ENCODE measurements around the gene CEACAM1.
"Not testable (repeated sequence)": the region's sequence is repeated elsewhere in the genome, so short reads cannot be mapped to it uniquely, and the experiment has no call there.

The CEACAM1 gene

GRCh38 chr19:42485036-42485435 lies 43.2 kb downstream of the CEACAM1 start:
- H3K27me3 ChIP-seq (ENCODE audit: control insufficient read depth, insufficient read depth, low read length); H3K36me3 ChIP-seq (ENCODE audit: insufficient read depth, low read length); H3K9me3 ChIP-seq (replicated peaks; ENCODE audit: low read length); H3K4me3 ChIP-seq (ENCODE audit: low read length); H3K4me1 ChIP-seq (ENCODE audit: control insufficient read depth, insufficient read depth, low read length); H3K9ac ChIP-seq (ENCODE audit: low read depth, low read length); H3K4me2 ChIP-seq (ENCODE audit: low read length): not testable (repeated sequence)

DNA sequence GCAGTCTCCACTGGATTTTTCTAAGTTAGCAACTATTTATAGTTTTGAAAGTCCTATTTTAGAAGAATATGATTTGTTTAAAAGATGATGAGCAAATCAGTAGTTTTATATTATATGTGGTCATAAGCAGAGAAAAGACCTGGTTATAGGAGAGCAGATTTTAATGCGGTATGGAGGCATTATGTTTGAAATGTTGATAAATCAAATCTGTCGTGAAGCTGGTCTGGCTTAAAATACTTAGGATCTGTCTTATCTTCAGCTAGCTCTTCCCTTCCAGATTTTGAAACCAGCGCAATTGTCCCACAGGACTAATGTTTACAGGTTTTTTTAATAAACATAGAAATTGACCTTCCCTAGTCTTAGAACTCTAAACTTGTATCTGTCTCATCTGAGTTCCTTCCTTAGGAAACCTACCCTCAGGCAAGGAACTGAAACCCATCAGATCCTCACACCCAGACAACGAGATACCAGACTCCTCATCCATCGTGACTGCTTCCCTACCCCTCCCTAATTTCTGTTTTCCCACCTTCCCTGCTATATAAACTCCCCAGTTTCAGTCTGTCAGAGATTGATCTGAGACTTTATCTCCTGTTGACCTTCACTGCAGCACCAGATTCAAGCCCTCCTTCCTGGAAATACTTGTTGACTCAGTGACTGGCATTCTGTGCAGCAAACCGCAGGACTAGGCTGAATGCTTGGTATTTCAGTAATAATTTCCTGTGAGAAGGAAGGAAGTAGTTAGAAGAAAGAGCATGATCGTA lies 47.8 kb downstream of the CEACAM1 start:
- H3K4me2 ChIP-seq (ENCODE audit: low read length): no peak overlapping the region
- no peaks in the 10 kb centered on the region for H3K9me3 ChIP-seq (replicated peaks; ENCODE audit: low read length)
- no peak overlapping the region for H3K4me3 ChIP-seq (ENCODE audit: low read length)
- H3K36me3 ChIP-seq (ENCODE audit: insufficient read depth, low read length): no peaks in the 10 kb centered on the region
- H3K27me3 ChIP-seq (ENCODE audit: control insufficient read depth, insufficient read depth, low read length): peaks cover 11% of the 10 kb centered on the region
- H3K9ac ChIP-seq (ENCODE audit: low read depth, low read length): no peak overlapping the region
- H3K4me1 ChIP-seq (ENCODE audit: control insufficient read depth, insufficient read depth, low read length): no peaks in the 10 kb centered on the region

DNA sequence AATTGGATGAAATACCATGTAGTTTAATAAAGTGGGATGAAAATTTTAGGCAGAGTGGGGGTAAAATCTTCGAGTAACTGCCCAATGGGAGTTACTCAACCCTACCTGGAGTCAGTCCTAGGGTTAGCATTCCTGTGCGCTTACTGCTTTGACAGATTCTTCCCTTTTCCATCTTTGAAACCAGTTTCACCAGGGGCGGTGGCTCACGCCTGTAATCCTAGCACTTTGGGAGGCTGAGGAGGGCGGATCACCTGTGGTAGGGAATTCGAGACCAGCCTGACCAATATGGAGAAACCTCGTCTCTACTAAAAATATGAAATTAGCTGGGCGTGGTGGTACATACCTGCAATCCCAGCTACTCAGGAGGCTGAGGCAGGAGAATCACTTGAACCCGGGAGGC lies 48.5 kb downstream of the CEACAM1 start:
- peaks cover 16% of the 10 kb centered on the region for H3K27me3 ChIP-seq (ENCODE audit: control insufficient read depth, insufficient read depth, low read length)
- H3K9ac ChIP-seq (ENCODE audit: low read depth, low read length): no peak overlapping the region
- no peaks in the 10 kb centered on the region for H3K36me3 ChIP-seq (ENCODE audit: insufficient read depth, low read length)
- H3K4me3 ChIP-seq (ENCODE audit: low read length): no peak overlapping the region
- H3K9me3 ChIP-seq (replicated peaks; ENCODE audit: low read length): no peaks in the 10 kb centered on the region
- no peak overlapping the region for H3K4me2 ChIP-seq (ENCODE audit: low read length)
- no peaks in the 10 kb centered on the region for H3K4me1 ChIP-seq (ENCODE audit: control insufficient read depth, insufficient read depth, low read length)

- H3K4me1 ChIP-seq (ENCODE audit: control insufficient read depth, insufficient read depth, low read length): no peaks in the 10 kb centered on the region
Observed at GRCh38 chr19:42478765-42479311, 49.4 kb downstream of the CEACAM1 start.

DNA sequence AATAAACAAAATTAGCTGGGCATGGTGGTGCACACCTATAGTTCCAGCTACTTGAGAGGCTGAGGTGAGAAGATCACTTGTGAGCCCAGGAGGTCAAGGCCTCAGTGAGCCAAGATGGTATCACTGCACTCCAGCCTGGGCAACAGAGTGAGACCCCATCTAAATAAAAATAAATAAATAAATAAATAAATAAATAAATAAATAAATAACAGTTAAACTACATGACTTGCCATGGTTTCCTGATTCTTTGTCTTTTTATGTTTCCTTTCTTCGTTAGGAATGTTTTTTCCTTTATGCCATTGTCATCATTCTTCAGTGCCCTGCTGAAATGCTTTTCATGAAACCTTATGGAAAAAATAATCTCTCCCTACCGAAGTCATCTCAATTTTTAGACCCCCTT lies 50.3 kb downstream of the CEACAM1 start:
- H3K4me1 ChIP-seq (ENCODE audit: control insufficient read depth, insufficient read depth, low read length): no peaks in the 10 kb centered on the region
- no peak overlapping the region for H3K9ac ChIP-seq (ENCODE audit: low read depth, low read length)
- peaks cover 27% of the 10 kb centered on the region for H3K27me3 ChIP-seq (ENCODE audit: control insufficient read depth, insufficient read depth, low read length)
- no peaks in the 10 kb centered on the region for H3K36me3 ChIP-seq (ENCODE audit: insufficient read depth, low read length)
- no peaks in the 10 kb centered on the region for H3K9me3 ChIP-seq (replicated peaks; ENCODE audit: low read length)
- no peak overlapping the region for H3K4me3 ChIP-seq (ENCODE audit: low read length)
- no peak overlapping the region for H3K4me2 ChIP-seq (ENCODE audit: low read length)

More at GRCh38 chr19:42478765-42479311, 49.4 kb downstream of the CEACAM1 start:
- Histone ChIP-seq H3K9me3 (replicated peaks; ENCODE audit: low read length) (no peaks in the 10 kb centered on the region), H3K9ac (ENCODE audit: low read depth, low read length) (no peak overlapping the region), H3K4me3 (ENCODE audit: low read length) (no peak overlapping the region), H3K4me2 (ENCODE audit: low read length) (no peak overlapping the region), H3K36me3 (ENCODE audit: insufficient read depth, low read length) (no peaks in the 10 kb centered on the region), H3K27me3 (ENCODE audit: control insufficient read depth, insufficient read depth, low read length) (peaks cover 23% of the 10 kb centered on the region)

- Histone ChIP-seq H3K9me3 (replicated peaks; ENCODE audit: low read length) (no peaks in the 10 kb centered on the region), H3K4me3 (ENCODE audit: low read length) (no peak overlapping the region), H3K4me2 (ENCODE audit: low read length) (no peak overlapping the region), H3K27me3 (ENCODE audit: control insufficient read depth, insufficient read depth, low read length) (peaks cover 33% of the 10 kb centered on the region), H3K36me3 (ENCODE audit: insufficient read depth, low read length) (no peaks in the 10 kb centered on the region), H3K9ac (ENCODE audit: low read depth, low read length) (no peak overlapping the region), H3K4me1 (ENCODE audit: control insufficient read depth, insufficient read depth, low read length) (peaks cover 1% of the 10 kb centered on the region)
Observed at GRCh38 chr19:42477117-42477516, 51.2 kb downstream of the CEACAM1 start.

DNA sequence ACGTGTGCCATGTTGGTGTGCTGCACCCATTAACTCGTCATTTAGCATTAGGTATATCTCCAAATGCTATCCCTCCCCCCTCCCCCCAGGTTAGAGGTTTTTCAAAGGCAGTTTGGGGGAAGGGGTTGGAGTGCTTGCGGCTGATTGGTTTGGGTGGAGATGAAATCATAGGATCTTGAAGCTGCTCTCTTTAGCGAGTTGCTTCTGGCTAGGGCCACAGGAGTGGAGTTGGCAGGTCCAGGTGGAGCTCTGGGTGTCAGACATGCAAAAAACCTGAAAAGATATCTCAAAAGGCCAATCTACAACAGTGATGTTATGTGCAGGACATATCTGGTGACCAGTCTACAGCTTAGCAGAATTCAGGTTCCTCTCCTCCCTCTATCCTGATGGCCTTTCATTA lies 52.9 kb downstream of the CEACAM1 start:
- no peaks in the 10 kb centered on the region for H3K9me3 ChIP-seq (replicated peaks; ENCODE audit: low read length)
- no peak overlapping the region for H3K4me3 ChIP-seq (ENCODE audit: low read length)
- H3K36me3 ChIP-seq (ENCODE audit: insufficient read depth, low read length): no peaks in the 10 kb centered on the region
- H3K9ac ChIP-seq (ENCODE audit: low read depth, low read length): no peak overlapping the region
- peaks cover 7% of the 10 kb centered on the region for H3K4me1 ChIP-seq (ENCODE audit: control insufficient read depth, insufficient read depth, low read length)
- peaks cover 34% of the 10 kb centered on the region for H3K27me3 ChIP-seq (ENCODE audit: control insufficient read depth, insufficient read depth, low read length)
- H3K4me2 ChIP-seq (ENCODE audit: low read length): no peak overlapping the region

- Histone ChIP-seq H3K4me2 (ENCODE audit: low read length) (no peak overlapping the region), H3K4me1 (ENCODE audit: control insufficient read depth, insufficient read depth, low read length) (peaks cover 7% of the 10 kb centered on the region), H3K9me3 (replicated peaks; ENCODE audit: low read length) (no peaks in the 10 kb centered on the region), H3K27me3 (ENCODE audit: control insufficient read depth, insufficient read depth, low read length) (peaks cover 34% of the 10 kb centered on the region), H3K4me3 (ENCODE audit: low read length) (no peak overlapping the region), H3K9ac (ENCODE audit: low read depth, low read length) (no peak overlapping the region), H3K36me3 (ENCODE audit: insufficient read depth, low read length) (no peaks in the 10 kb centered on the region)
Observed at GRCh38 chr19:42474743-42475142, 53.5 kb downstream of the CEACAM1 start.

DNA sequence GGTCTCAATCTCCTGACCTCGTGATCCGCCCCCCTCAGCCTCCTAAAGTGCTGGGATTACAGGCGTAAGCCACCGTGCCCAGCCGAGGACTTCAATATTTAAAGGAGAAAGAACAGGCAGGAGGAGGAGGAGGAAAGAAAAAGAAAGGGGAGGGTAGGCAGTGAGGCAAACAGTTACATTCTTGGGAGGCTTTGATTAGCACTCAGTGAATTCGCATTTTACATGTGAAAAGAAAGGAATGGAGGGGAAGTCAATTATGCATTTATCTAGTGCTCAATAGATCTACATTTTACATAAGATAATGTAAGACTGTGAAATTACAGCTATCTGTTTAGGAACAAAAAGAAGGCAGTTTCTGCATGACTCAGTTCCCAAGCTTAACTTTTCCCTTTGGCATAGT lies 54.6 kb downstream of the CEACAM1 start:
- Histone ChIP-seq H3K9me3 (replicated peaks; ENCODE audit: low read length) (no peaks in the 10 kb centered on the region), H3K4me2 (ENCODE audit: low read length) (no peak overlapping the region), H3K27me3 (ENCODE audit: control insufficient read depth, insufficient read depth, low read length) (peaks cover 34% of the 10 kb centered on the region), H3K9ac (ENCODE audit: low read depth, low read length) (no peak overlapping the region), H3K36me3 (ENCODE audit: insufficient read depth, low read length) (no peaks in the 10 kb centered on the region), H3K4me1 (ENCODE audit: control insufficient read depth, insufficient read depth, low read length) (peaks cover 7% of the 10 kb centered on the region), H3K4me3 (ENCODE audit: low read length) (no peak overlapping the region)

DNA sequence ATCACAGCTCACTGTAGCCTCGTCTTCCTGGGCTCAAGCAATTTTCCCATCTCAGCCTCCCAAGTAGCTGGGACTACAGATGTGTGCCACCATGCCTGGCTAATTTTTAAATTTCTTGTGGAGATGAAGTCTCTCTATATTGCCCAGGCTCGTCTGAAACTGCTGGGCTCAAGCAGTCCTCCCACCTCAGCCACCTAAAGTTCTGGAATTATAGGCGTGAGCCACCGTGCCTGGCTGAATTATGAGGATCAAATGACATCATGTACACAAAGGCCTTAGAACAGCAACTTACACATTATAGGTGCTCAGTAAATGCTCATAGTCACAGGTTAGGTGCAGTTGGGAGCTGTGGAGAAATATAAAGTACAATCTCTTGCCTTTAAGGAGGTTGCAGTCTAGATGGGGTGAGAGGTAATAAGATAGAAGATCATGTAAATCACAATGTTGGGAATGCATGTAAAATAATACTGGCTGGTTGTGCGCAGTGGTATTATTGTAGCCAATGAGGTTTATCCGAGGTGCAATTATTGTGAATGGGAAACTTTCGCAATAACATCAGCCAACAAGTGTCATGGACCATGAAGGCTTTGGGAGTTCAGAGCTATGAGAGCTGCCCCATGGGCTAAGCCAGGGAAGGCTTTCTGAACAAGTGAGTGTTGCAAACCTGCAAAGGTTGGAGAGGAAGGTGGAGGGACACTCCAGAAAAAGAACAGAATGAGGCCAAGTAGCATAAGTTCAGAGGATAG lies 55.7 kb downstream of the CEACAM1 start:
- Histone ChIP-seq H3K4me2 (ENCODE audit: low read length) (no peak overlapping the region), H3K36me3 (ENCODE audit: insufficient read depth, low read length) (no peaks in the 10 kb centered on the region), H3K27me3 (ENCODE audit: control insufficient read depth, insufficient read depth, low read length) (peaks cover 34% of the 10 kb centered on the region), H3K9me3 (replicated peaks; ENCODE audit: low read length) (no peaks in the 10 kb centered on the region), H3K9ac (ENCODE audit: low read depth, low read length) (no peak overlapping the region), H3K4me3 (ENCODE audit: low read length) (no peak overlapping the region), H3K4me1 (ENCODE audit: control insufficient read depth, insufficient read depth, low read length) (peaks cover 11% of the 10 kb centered on the region)

DNA sequence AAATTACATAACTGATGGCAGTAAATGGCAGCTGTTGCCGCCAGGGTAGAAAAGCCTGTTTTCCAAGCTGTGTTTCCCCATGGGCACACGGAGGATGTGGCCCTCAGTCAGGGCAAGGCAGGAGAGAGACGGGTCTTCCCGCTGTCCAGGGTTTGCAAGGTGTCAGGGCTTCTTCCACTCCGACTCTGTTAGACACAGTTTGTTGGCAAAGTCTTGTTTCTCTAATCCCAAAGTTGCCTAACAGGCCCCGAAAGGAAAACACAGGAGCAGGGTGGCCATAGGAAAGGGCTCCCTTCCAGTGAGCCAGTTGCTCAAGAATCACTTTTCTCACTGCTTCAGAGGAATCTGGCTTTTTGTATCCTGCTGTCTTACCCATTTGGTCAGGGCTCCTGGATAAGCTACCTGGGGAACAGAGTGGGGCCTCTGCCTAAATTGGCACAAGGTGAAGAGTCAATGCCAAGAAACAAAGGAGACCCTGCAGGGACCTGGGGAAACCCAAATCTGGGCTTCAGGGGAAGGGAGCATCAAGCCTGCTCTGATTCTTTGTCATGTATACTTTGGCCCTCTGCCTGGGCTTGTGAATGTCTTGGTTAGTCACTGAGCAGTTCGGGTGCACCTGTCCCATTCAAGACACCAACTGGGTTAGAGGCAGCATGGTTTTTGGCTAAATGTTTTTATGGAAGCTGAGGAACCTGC lies 56.6 kb downstream of the CEACAM1 start:
- H3K9ac ChIP-seq (ENCODE audit: low read depth, low read length): no peak overlapping the region

More for the DNA sequence above, 56.6 kb downstream of the CEACAM1 start:
- Histone ChIP-seq H3K9me3 (replicated peaks; ENCODE audit: low read length) (no peaks in the 10 kb centered on the region), H3K4me3 (ENCODE audit: low read length) (no peak overlapping the region), H3K27me3 (ENCODE audit: control insufficient read depth, insufficient read depth, low read length) (peaks cover 34% of the 10 kb centered on the region), H3K4me2 (ENCODE audit: low read length) (no peak overlapping the region), H3K36me3 (ENCODE audit: insufficient read depth, low read length) (no peaks in the 10 kb centered on the region), H3K4me1 (ENCODE audit: control insufficient read depth, insufficient read depth, low read length) (peaks cover 19% of the 10 kb centered on the region)

Data from skeletal muscle satellite cell (primary cell).